Omental fat pad (tissue), 4 donors: Measurements from ENCODE around the gene LAMTOR2. TPM values are rescaled to one million over a fixed set of nuclear protein-coding genes. Genes with fewer than 3 reads are reported as not detected.

Experiments used
- ATAC-seq: fragments of 150-250 bp; one replicate; pipeline ENCODE4 v1.9.1; 2016; ENCODE audit warnings: mild to moderate bottlenecking, moderate library complexity; ENCODE audit not compliant: low FRiP score
- DNase-seq: peaks from one replicate; pipeline ENCODE4 v3.0.0-alpha.2; 2019; ENCODE audit warnings: low spot score
- CTCF ChIP-seq, 3 donors: fragments of 450-650 bp; IDR thresholded peaks; one replicate each; pipeline ENCODE4 v1.5.1; 2016 to 2017; ENCODE audit warnings: antibody characterized with exemption in 3 of 3, mild to moderate bottlenecking in 3 of 3, moderate library complexity in 2 of 3
- total RNA-seq, 4 donors: library from RNA; depleted of rRNA; stranded (reverse); fragments of >200 nt; gene quantifications; one replicate each; pipeline ENCODE4 v1.1.0, GENCODE V29; 2016

The LAMTOR2 gene
- total RNA-seq, 4 donors from 2014 or later: 45.8 to 74.3 (median 65.0) TPM

GRCh38 chr1:156072251-156072650 lies 17.7 kb downstream of the LAMTOR2 start:
- ATAC-seq (no peak), DNase-seq (no peak)
- no peak for TF ChIP-seq CTCF (IDR thresholded peaks at IDR 0.05)

GRCh38 chr1:156073110-156073687 lies 18.6 kb downstream of the LAMTOR2 start:
- DNase-seq: no peak
- no peak for TF ChIP-seq CTCF (IDR thresholded peaks at IDR 0.05)
- no peak for ATAC-seq

GRCh38 chr1:156073740-156074139 lies 19.2 kb downstream of the LAMTOR2 start:
- TF ChIP-seq CTCF (IDR thresholded peaks at IDR 0.05): no peak
- no peak for ATAC-seq
- DNase-seq: no peak

- DNase-seq: no peak
- TF ChIP-seq CTCF (IDR thresholded peaks at IDR 0.05): no peak
- no peak for ATAC-seq
Measured at GRCh38 chr1:156074661-156075060, 20.1 kb downstream of the LAMTOR2 start.

GRCh38 chr1:156075162-156075561 lies 20.6 kb downstream of the LAMTOR2 start:
- TF ChIP-seq CTCF (IDR thresholded peaks at IDR 0.05): no peak
- DNase-seq (no peak), ATAC-seq (no peak)

GRCh38 chr1:156075775-156076204 lies 21.2 kb downstream of the LAMTOR2 start:
- DNase-seq: no peak
- ATAC-seq: no peak
- TF ChIP-seq CTCF (IDR thresholded peaks at IDR 0.05): no peak

GRCh38 chr1:156076609-156077429 lies 22.2 kb downstream of the LAMTOR2 start:
- ATAC-seq: peak; percentile 69

More at GRCh38 chr1:156076609-156077429, 22.2 kb downstream of the LAMTOR2 start:
- no peak for DNase-seq
- TF ChIP-seq CTCF (IDR thresholded peaks at IDR 0.05): no peak
